Embryonic facial prominence (tissue), 1 donor: ENCODE results near the gene DIP2C.
"Not testable (repeated sequence)": the region's sequence is repeated elsewhere in the genome, so short reads cannot be mapped to it uniquely, and the experiment has no call there.

Source experiments
- DNase-seq: peaks from one replicate; pipeline ENCODE4 v3.0.0-alpha.2; 2016; ENCODE audit errors: extremely low spot score

Gene DIP2C

DNA sequence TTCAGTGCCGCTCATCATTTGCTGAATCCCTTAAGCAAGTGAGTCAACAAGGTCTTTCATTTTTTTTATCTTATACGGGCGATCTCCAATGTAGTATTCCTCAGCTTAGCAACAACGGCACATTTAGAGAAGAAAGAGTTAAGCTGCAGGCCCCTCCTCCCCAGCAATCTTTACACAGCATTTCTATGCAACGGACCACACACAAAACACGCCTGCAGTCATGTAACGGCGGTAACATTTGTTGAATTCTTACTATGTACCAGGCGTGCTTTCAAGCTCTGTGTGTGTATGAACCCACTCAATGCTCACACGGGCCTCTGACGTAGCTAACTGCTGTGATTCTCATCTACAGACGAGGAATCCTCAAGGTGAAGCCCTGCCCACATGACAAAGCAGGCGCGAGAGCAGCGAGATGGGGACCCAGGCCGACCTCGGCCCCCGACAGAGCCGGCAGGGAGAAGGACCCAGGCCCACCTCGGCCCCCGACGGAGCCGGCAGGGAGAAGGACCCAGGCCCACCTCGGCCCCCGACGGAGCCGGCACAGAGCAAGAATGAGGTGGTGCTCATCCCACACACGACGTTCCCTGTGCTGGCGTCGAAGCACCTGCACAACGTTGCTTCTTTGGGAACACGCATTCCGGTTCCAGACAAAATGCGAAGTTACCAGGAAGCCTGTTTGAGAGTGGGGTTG is 313.5 kb downstream of the DIP2C start:
- no peak for DNase-seq

DNA sequence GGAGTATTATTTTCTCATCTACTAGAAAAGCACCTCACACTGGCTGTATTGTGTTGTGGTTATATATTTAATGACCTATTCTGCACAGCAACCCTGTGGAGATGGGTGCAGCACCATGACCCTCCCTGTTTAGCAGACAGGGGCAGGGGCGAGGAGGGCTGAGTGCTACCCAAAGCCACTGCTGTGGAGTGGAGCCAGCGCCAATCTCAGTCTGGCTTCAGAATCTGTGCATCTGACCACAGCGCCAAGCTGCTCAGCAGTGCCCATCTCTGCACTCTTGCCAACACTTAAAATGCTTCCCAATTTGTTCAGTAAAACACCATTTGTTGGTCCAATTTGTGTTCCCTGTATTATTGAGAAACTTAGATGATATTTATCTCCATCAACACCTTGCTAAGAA is 315.1 kb downstream of the DIP2C start:
- DNase-seq: no peak

DNA sequence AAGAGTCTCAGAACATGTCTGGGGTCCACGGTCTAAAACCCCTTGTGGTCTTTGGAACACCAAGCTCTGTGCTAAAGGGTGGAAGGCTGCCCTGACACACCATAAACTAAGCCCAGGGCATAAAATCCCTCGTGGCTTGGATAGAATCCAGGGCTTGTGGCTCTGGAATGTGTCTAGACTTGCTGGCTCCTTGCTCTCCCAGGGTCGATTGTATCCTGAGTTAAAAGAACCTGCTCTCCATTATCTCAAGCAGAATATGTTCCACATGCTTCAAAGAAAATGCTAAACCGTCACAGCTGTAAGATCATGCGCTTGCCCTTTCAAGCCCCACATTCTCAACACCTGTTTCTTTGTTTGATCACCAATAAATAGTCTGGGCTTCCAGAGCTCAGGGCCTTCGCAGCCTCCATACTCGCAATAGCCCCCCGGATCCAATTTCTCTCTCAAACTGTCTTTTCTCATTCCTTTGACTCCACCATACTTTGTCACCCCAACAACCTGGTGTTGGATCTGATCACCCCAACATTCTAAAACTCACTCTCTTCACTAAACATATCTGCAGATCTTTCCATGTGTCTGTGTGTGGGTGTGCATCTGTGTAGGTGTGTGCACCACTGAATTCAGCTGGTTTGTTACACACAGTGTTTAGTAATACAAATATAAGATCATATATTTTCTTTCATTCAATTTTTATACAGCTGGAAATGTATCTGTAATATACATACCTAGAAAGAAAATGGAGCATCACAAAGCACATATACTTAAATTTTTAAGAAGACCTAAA is 315.8 kb downstream of the DIP2C start:
- peak; percentile 69 for DNase-seq

DNA sequence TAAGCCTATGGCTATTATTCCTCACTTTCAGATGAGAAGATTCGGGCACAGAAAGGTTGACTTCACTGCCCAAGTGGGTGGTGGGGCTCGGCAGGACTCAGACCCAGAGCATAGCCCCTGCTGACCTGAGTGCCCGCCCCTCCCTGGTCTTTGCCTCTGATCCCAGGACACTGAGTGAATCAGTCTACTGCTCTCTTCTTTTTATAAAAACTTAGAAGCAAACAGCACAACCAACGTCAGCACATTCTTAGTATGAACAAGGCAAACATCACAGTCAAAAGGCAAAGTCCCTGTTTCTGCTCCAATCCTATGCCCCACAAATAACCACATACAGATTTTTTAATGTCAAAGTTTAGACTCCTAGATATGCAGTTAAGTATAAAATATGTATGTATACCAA is 316.5 kb downstream of the DIP2C start:
- no peak for DNase-seq

- DNase-seq: no peak
Measured at GRCh38 chr10:372566-372965, 316.9 kb downstream of the DIP2C start.

- DNase-seq: no peak
Measured at GRCh38 chr10:371515-371914, 318.0 kb downstream of the DIP2C start.

- DNase-seq: no peak
Measured at GRCh38 chr10:370449-370825, 319.0 kb downstream of the DIP2C start.

GRCh38 chr10:369684-370448 is 319.6 kb downstream of the DIP2C start:
- DNase-seq: peak; percentile 20

GRCh38 chr10:369221-369683 is 320.2 kb downstream of the DIP2C start:
- DNase-seq: no peak

- no peak for DNase-seq
Measured at GRCh38 chr10:368579-369220, 320.8 kb downstream of the DIP2C start.

- DNase-seq: not testable (repeated sequence)
Measured at GRCh38 chr10:368107-368506, 321.4 kb downstream of the DIP2C start.

- DNase-seq: no peak
Measured at GRCh38 chr10:367636-368035, 321.8 kb downstream of the DIP2C start.

DNA sequence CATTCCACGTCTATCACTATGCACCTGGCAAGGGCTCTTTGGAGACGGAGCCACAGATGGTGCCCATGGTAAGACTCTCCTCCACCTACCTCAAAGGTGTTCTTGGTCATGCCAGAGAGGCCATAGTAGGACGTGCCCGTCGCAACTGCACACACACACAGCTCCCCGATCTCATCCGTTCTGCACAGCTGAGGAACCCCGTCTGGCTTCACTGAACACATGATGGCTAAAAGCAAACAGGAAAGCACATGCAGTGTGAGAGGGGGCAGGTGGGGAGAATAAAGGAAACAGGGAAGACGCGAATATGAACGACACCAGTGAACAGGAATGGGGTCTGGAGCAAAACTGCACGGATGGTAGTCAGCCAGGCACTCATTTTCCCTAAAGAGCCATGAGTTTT is 323.3 kb downstream of the DIP2C start:
- no peak for DNase-seq

DNA sequence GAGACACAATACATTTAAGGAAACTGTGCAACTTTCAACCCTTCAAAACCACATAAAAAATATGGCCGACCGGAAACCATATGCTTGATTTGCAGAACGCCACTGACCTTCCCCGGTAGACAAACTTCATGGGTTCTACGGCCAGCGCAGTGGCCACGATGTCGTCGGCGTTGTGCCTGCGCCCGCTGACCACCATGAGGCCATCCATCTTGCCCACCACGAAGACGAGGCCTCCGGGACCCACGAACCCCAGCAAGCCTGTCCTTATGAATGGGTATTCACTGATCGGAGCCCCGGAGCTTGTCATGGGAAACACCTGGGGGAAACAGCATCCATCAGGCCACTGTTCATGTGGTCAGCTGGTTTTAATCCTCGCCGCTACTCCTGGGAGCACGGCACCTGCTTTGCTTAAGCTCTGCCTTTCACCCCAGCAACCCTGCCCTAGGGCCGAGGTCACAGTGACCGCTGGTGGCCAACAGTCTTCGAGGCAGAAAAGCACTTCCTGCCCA is 325.1 kb downstream of the DIP2C start:
- no peak for DNase-seq

GRCh38 chr10:363152-363551 is 326.3 kb downstream of the DIP2C start:
- DNase-seq: no peak

GRCh38 chr10:361203-362081 is 328.0 kb downstream of the DIP2C start:
- no peak for DNase-seq

DNA sequence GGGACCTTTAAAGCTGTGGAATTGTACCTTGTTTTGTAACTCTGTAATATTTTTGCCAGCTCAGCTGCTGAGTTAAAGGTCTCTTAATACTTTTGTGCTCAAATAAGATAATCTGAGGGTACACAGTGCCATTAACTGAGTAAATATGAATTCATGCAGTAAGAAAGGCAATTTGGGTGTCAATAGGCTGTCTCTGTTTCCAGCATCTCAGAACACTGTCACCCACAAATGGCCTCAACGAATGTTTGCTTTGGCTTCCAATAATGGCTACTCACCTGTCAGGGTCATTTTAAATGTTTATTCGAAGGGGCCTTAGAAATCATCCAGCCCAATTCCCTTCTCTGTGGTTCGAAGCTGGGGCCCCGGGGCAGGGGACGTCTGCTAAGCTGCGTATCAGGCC is 328.8 kb downstream of the DIP2C start:
- no peak for DNase-seq

GRCh38 chr10:359762-360161 is 329.7 kb downstream of the DIP2C start:
- no peak for DNase-seq

DNA sequence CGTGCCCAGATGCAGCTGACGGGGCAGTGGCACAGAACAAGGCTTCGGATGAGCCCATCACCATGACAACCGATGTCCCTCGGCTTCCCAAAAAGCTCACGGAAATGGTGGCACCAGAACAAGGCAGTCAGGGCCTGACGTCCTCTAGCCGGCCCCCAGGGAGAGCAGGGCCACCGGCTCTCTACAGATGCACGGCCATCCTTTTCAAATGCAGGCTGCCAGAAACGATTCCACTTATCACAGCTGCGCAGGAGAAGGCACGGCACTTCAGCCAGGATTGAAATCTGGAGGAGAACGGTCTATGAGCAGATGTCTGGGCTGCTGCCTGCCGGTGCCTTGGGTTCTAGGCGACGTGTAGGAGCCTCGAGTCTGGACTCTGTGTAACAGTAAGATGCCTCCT is 330.4 kb downstream of the DIP2C start:
- no peak for DNase-seq

- DNase-seq: no peak
Measured at GRCh38 chr10:357201-357950, 332.1 kb downstream of the DIP2C start.
